Fibroblast of lung (primary cell): ENCODE measurements around the gene SLC18A3. TPM values are rescaled to one million over a fixed set of nuclear protein-coding genes. Genes with fewer than 3 reads are reported as not detected.

Experiments
- DNase-seq, 2 donors: peaks; one replicate each; pipeline versions ENCODE4 v3.0.0 to v3.0.0-alpha.2; 2010; ENCODE audit warnings: low read depth in 2 of 2
- H2AFZ ChIP-seq: 2 replicates; pipeline ENCODE4 v1.5.1; 2012; ENCODE audit warnings: low read length, control low read depth, inconsistent platforms
- H3K27ac ChIP-seq: 2 replicates; pipeline ENCODE4 v1.5.1; 2011; ENCODE audit warnings: low read length, control low read depth; ENCODE audit not compliant: insufficient read depth
- H3K27me3 ChIP-seq: 2 replicates; pipeline ENCODE4 v1.5.1; 2011; ENCODE audit warnings: mild to moderate bottlenecking, low read length; ENCODE audit not compliant: control insufficient read depth, insufficient read depth
- H3K36me3 ChIP-seq: 2 replicates; pipeline ENCODE4 v1.5.1; 2011; ENCODE audit warnings: low read length; ENCODE audit not compliant: control insufficient read depth, insufficient read depth
- H3K4me1 ChIP-seq: 2 replicates; pipeline ENCODE4 v1.5.1; 2011; ENCODE audit warnings: low read length; ENCODE audit not compliant: control insufficient read depth, insufficient read depth; ENCODE audit errors: extremely low read depth
- H3K4me2 ChIP-seq: 2 replicates; pipeline ENCODE4 v1.5.1; 2011; ENCODE audit warnings: low read length, control low read depth; ENCODE audit not compliant: insufficient read depth; ENCODE audit errors: extremely low read depth
- H3K4me3 ChIP-seq, 4 experiments: fragments of 200-600 bp in 1 of 4; sonication (generic) in 1 of 4; replicated peaks in 1 of 4; 2 replicates each; pipeline ENCODE4 v1.5.1; 2011 to 2016; ENCODE audit warnings: low read length in 4 of 4, low read depth in 3 of 4, mild to moderate bottlenecking in 3 of 4, control low read depth in 2 of 4, inconsistent platforms in 1 of 4, mixed read lengths in 1 of 4; ENCODE audit not compliant: insufficient read depth in 1 of 4; ENCODE audit errors: control extremely low read depth in 1 of 4
- H3K79me2 ChIP-seq: 2 replicates; pipeline ENCODE4 v1.5.1; 2012; ENCODE audit warnings: mild to moderate bottlenecking, low read length, inconsistent platforms; ENCODE audit not compliant: control insufficient read depth, insufficient read depth
- H3K9ac ChIP-seq: 2 replicates; pipeline ENCODE4 v1.5.1; 2011; ENCODE audit warnings: mild to moderate bottlenecking, low read length, control low read depth; ENCODE audit not compliant: insufficient read depth
- H3K9me3 ChIP-seq: 2 replicates; pipeline ENCODE4 v1.5.1; 2012; ENCODE audit warnings: low read depth, low read length; ENCODE audit not compliant: control insufficient read depth, insufficient read depth
- H4K20me1 ChIP-seq: 2 replicates; pipeline ENCODE4 v1.5.1; 2011; ENCODE audit warnings: low read length; ENCODE audit not compliant: control insufficient read depth, insufficient read depth; ENCODE audit errors: extremely low read depth
- EZH2 ChIP-seq: IDR thresholded peaks from 2 replicates; pipeline ENCODE4 v1.5.1; 2012; ENCODE audit warnings: low read length, control low read depth, mild to moderate bottlenecking; ENCODE audit errors: missing control alignments
- polyA plus RNA-seq, 2 donors: library from polyadenylated mRNA; depleted of rRNA in 1 of 2; stranded (reverse) in 1 of 2; unstranded in 1 of 2; fragments of >200 nt; gene quantifications; 2 replicates each; pipeline ENCODE4 v1.2.1, GENCODE V29; 2011 to 2012; ENCODE audit warnings: missing spikeins in 1 of 2
- total RNA-seq: library from RNA; depleted of rRNA; stranded (reverse); fragments of >200 nt; gene quantifications from 2 replicates; pipeline ENCODE4 v1.2.1, GENCODE V29; 2014
- TF ChIP-seq, protein P1 (sequence below), 2 donors: IDR thresholded peaks in 1 of 2; conservative IDR thresholded peaks in 1 of 2; 1 replicate in 1 of 2; 2 replicates in 1 of 2; pipeline ENCODE4 v1.5.1; 2011 to 2012; ENCODE audit warnings: low read length in 2 of 2, control low read depth in 1 of 2, inconsistent platforms in 1 of 2, low read depth in 1 of 2, mild to moderate bottlenecking in 1 of 2

SLC18A3 gene
- total and polyA plus RNA-seq, 2 donors (not counting 1 experiment from before 2014, with no cell fraction given), result not detected

- Histone ChIP-seq H3K79me2 (no peaks in the 10 kb centered on the region), H3K9me3 (no peaks in the 10 kb centered on the region), H3K27me3 (no peaks in the 10 kb centered on the region), H3K36me3 (no peaks in the 10 kb centered on the region), H4K20me1 (no peaks in the 10 kb centered on the region), H3K4me1 (no peaks in the 10 kb centered on the region), H3K4me2 (no peak overlapping the region), H2AFZ (no peak overlapping the region), H3K9ac (no peak overlapping the region), H3K4me3 (no peak overlapping the region), H3K27ac (no peak overlapping the region)
- no peak for DNase-seq
- TF ChIP-seq, protein P1, sequence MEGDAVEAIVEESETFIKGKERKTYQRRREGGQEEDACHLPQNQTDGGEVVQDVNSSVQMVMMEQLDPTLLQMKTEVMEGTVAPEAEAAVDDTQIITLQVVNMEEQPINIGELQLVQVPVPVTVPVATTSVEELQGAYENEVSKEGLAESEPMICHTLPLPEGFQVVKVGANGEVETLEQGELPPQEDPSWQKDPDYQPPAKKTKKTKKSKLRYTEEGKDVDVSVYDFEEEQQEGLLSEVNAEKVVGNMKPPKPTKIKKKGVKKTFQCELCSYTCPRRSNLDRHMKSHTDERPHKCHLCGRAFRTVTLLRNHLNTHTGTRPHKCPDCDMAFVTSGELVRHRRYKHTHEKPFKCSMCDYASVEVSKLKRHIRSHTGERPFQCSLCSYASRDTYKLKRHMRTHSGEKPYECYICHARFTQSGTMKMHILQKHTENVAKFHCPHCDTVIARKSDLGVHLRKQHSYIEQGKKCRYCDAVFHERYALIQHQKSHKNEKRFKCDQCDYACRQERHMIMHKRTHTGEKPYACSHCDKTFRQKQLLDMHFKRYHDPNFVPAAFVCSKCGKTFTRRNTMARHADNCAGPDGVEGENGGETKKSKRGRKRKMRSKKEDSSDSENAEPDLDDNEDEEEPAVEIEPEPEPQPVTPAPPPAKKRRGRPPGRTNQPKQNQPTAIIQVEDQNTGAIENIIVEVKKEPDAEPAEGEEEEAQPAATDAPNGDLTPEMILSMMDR (conservative IDR thresholded peaks at IDR 0.05 in 1 of 2, IDR thresholded peaks at IDR 0.05 in 1 of 2; ENCODE audit: low read depth in 1 of 2, low read length in 2 of 2), result no peak
- TF ChIP-seq EZH2, result no peak
Measured at GRCh38 chr10:49575489-49576072, 34.5 kb upstream of the SLC18A3 start.

GRCh38 chr10:49577182-49577925 is 32.8 kb upstream of the SLC18A3 start:
- Histone ChIP-seq H2AFZ (no peak overlapping the region), H4K20me1 (no peaks in the 10 kb centered on the region), H3K9ac (no peak overlapping the region), H3K36me3 (no peaks in the 10 kb centered on the region), H3K4me1 (no peaks in the 10 kb centered on the region), H3K4me2 (no peak overlapping the region), H3K79me2 (no peaks in the 10 kb centered on the region), H3K27ac (no peak overlapping the region), H3K27me3 (no peaks in the 10 kb centered on the region), H3K4me3 (no peak overlapping the region), H3K9me3 (no peaks in the 10 kb centered on the region)
- TF ChIP-seq, protein P1 (conservative IDR thresholded peaks at IDR 0.05 in 1 of 2, IDR thresholded peaks at IDR 0.05 in 1 of 2; ENCODE audit: low read depth in 1 of 2, low read length in 2 of 2), result no peak
- TF ChIP-seq EZH2, result no peak
- no peak for DNase-seq

GRCh38 chr10:49578392-49578791 is 31.7 kb upstream of the SLC18A3 start:
- no peaks in the 10 kb centered on the region for H4K20me1 ChIP-seq
- H3K27ac ChIP-seq, result no peak overlapping the region
- TF ChIP-seq, protein P1 (conservative IDR thresholded peaks at IDR 0.05 in 1 of 2, IDR thresholded peaks at IDR 0.05 in 1 of 2; ENCODE audit: low read depth in 1 of 2, low read length in 2 of 2), result no peak
- TF ChIP-seq EZH2, result no peak
- H3K9me3 ChIP-seq, result no peaks in the 10 kb centered on the region
- no peaks in the 10 kb centered on the region for H3K27me3 ChIP-seq
- no peak overlapping the region for H3K4me2 ChIP-seq
- no peaks in the 10 kb centered on the region for H3K4me1 ChIP-seq
- H3K9ac ChIP-seq, result no peak overlapping the region
- no peaks in the 10 kb centered on the region for H3K36me3 ChIP-seq
- no peak overlapping the region for H3K4me3 ChIP-seq
- no peaks in the 10 kb centered on the region for H3K79me2 ChIP-seq
- DNase-seq, result no peak
- no peak overlapping the region for H2AFZ ChIP-seq
